Testis (tissue), 2 donors: ENCODE measurements around the gene NCKAP5.

ENCODE experiments used
- CTCF ChIP-seq, 3 experiments: fragments of 450-650 bp in 2 of 3; fragments of 200-600 bp in 1 of 3; sonication (generic) in 1 of 3; IDR thresholded peaks; one replicate each; pipeline ENCODE4 v1.5.1; 2016 to 2019; ENCODE audit warnings: antibody characterized with exemption in 3 of 3, mild to moderate bottlenecking in 2 of 3, moderate library complexity in 1 of 3
- POLR2A ChIP-seq: fragments of 450-650 bp; IDR thresholded peaks from one replicate; pipeline ENCODE4 v1.6.1; 2017; ENCODE audit warnings: antibody characterized with exemption, mild to moderate bottlenecking, moderate library complexity

- TF ChIP-seq CTCF (IDR thresholded peaks at IDR 0.05), result no peak
- TF ChIP-seq POLR2A, result no peak
Observed at GRCh38 chr2:132910432-132910831, 657.8 kb downstream of the NCKAP5 start.
